Vagina (tissue), 2 donors: Measurements from ENCODE around the gene PSMF1. TPM values are rescaled to one million over a fixed set of nuclear protein-coding genes. Genes with fewer than 3 reads are reported as not detected.

ENCODE experiments used
- DNase-seq, 2 donors: peaks; one replicate each; pipeline ENCODE4 v3.0.0-alpha.2; 2017; ENCODE audit errors: extremely low spot score in 2 of 2
- H3K27ac ChIP-seq: fragments of 200-600 bp; sonication (generic); one replicate; pipeline ENCODE4 v1.5.1; 2019
- H3K27me3 ChIP-seq: fragments of 200-600 bp; sonication (generic); one replicate; pipeline ENCODE4 v1.5.1; 2019
- H3K36me3 ChIP-seq, 2 donors: fragments of 200-600 bp; sonication (generic); one replicate each; pipeline ENCODE4 v1.5.1; 2017 to 2019
- H3K4me1 ChIP-seq: fragments of 200-600 bp; sonication (generic); one replicate; pipeline ENCODE4 v1.5.1; 2019
- H3K4me3 ChIP-seq, 2 donors: fragments of 200-600 bp; sonication (generic); 1 replicate in 1 of 2; 2 replicates in 1 of 2; pipeline ENCODE4 v1.5.1; 2016 to 2019
- H3K9me3 ChIP-seq: fragments of 200-600 bp; sonication (generic); one replicate; pipeline ENCODE4 v1.5.1; 2019
- CTCF ChIP-seq, 3 experiments: fragments of 450-650 bp in 2 of 3; fragments of 200-600 bp in 1 of 3; sonication (generic) in 1 of 3; IDR thresholded peaks; one replicate each; pipeline ENCODE4 v1.5.1; 2017 to 2019; ENCODE audit warnings: antibody characterized with exemption in 3 of 3, mild to moderate bottlenecking in 2 of 3, moderate library complexity in 2 of 3
- POLR2A ChIP-seq, 2 donors: fragments of 450-650 bp; IDR thresholded peaks; one replicate each; pipeline ENCODE4 v1.6.1; 2017; ENCODE audit warnings: antibody characterized with exemption in 2 of 2, mild to moderate bottlenecking in 2 of 2, moderate library complexity in 2 of 2
- POLR2AphosphoS5 ChIP-seq, 2 donors: sonication (generic); formaldehyde crosslinking; IDR thresholded peaks; one replicate each; pipeline ENCODE4 v1.9.0; 2017; ENCODE audit warnings: antibody characterized with exemption in 2 of 2, mild to moderate bottlenecking in 2 of 2, low read depth in 1 of 2; ENCODE audit not compliant: insufficient read depth in 1 of 2
- intact Hi-C: fragments of 100-400 bp; cut with DNase I; formaldehyde crosslinking; loops from one replicate; pipeline ENCODE4 v1.15.1; 2023
- total RNA-seq: library from RNA; depleted of rRNA; stranded (reverse); fragments of >200 nt; gene quantifications from one replicate; pipeline ENCODE4 v1.2.3, GENCODE V29; 2016

PSMF1 gene
- total RNA-seq, result 52.8 TPM

GRCh38 chr20:1118336-1119127 lies at the start of gene PSMF1:
TSS of gene PSMF1 (plus strand) at chr20:1118602. CDS start at chr20:1118774, 172 bp downstream.
- Histone ChIP-seq H3K4me3 (peak within 1 kb of the TSS; percentile 69 to 96), H3K27me3 (no peaks in the 10 kb centered on the region), H3K36me3 (no peaks in the 10 kb centered on the region), H3K4me1 (peaks cover 47% of the 10 kb centered on the region), H3K27ac (peak within 1 kb of the TSS; percentile 64), H3K9me3 (no peaks in the 10 kb centered on the region)
- intact Hi-C loops, result no loop called here
- TF ChIP-seq POLR2AphosphoS5 (IDR thresholded peaks at IDR 0.05; ENCODE audit: insufficient read depth in 1 of 2, low read depth in 1 of 2) (peak; percentile 87 to 97), CTCF (IDR thresholded peaks at IDR 0.05) (no peak)
- peak in 1 of 2 donors; percentile 93 for DNase-seq

GRCh38 chr20:1072258-1072657 lies 46.1 kb upstream of the PSMF1 start:
- H3K27me3 ChIP-seq, result no peaks in the 10 kb centered on the region
- H3K4me3 ChIP-seq, result no peak overlapping the region
- H3K4me1 ChIP-seq, result no peaks in the 10 kb centered on the region
- no peaks in the 10 kb centered on the region for H3K36me3 ChIP-seq
- no peak for TF ChIP-seq POLR2A (IDR thresholded peaks at IDR 0.05)
- no peaks in the 10 kb centered on the region for H3K9me3 ChIP-seq
- intact Hi-C loops, result no loop called here
- no peak overlapping the region for H3K27ac ChIP-seq
- DNase-seq, result no peak

GRCh38 chr20:1075616-1076015 lies 42.8 kb upstream of the PSMF1 start:
- H3K27ac ChIP-seq, result no peak overlapping the region
- intact Hi-C loops, result no loop called here
- no peaks in the 10 kb centered on the region for H3K4me1 ChIP-seq
- no peaks in the 10 kb centered on the region for H3K36me3 ChIP-seq
- H3K4me3 ChIP-seq, result no peak overlapping the region
- H3K27me3 ChIP-seq, result no peaks in the 10 kb centered on the region
- H3K9me3 ChIP-seq, result no peaks in the 10 kb centered on the region
- TF ChIP-seq POLR2AphosphoS5 (IDR thresholded peaks at IDR 0.05; ENCODE audit: insufficient read depth in 1 of 2, low read depth in 1 of 2) (no peak), CTCF (IDR thresholded peaks at IDR 0.05) (no peak), POLR2A (IDR thresholded peaks at IDR 0.05) (no peak)
- DNase-seq, result no peak

- Histone ChIP-seq H3K4me3 (no peak overlapping the region), H3K36me3 (no peaks in the 10 kb centered on the region), H3K9me3 (no peaks in the 10 kb centered on the region), H3K27ac (no peak overlapping the region), H3K4me1 (no peaks in the 10 kb centered on the region), H3K27me3 (no peaks in the 10 kb centered on the region)
- intact Hi-C loops, result no loop called here
- TF ChIP-seq POLR2AphosphoS5 (IDR thresholded peaks at IDR 0.05; ENCODE audit: insufficient read depth in 1 of 2, low read depth in 1 of 2) (no peak), CTCF (IDR thresholded peaks at IDR 0.05) (no peak), POLR2A (IDR thresholded peaks at IDR 0.05) (no peak)
- no peak for DNase-seq
Measured at GRCh38 chr20:1081891-1082290, 36.5 kb upstream of the PSMF1 start.

GRCh38 chr20:1083431-1084080 lies 34.8 kb upstream of the PSMF1 start:
- intact Hi-C loops, result no loop called here
- no peak for DNase-seq
- Histone ChIP-seq H3K27me3 (no peaks in the 10 kb centered on the region), H3K4me1 (no peaks in the 10 kb centered on the region), H3K36me3 (no peaks in the 10 kb centered on the region), H3K9me3 (no peaks in the 10 kb centered on the region), H3K27ac (no peak overlapping the region), H3K4me3 (no peak overlapping the region)
- no peak for TF ChIP-seq POLR2AphosphoS5 (IDR thresholded peaks at IDR 0.05; ENCODE audit: insufficient read depth in 1 of 2, low read depth in 1 of 2)
- TF ChIP-seq CTCF (IDR thresholded peaks at IDR 0.05), result no peak
- no peak for TF ChIP-seq POLR2A (IDR thresholded peaks at IDR 0.05)
